ENCODE data around the gene ESRRA.

ESRRA gene

DNA sequence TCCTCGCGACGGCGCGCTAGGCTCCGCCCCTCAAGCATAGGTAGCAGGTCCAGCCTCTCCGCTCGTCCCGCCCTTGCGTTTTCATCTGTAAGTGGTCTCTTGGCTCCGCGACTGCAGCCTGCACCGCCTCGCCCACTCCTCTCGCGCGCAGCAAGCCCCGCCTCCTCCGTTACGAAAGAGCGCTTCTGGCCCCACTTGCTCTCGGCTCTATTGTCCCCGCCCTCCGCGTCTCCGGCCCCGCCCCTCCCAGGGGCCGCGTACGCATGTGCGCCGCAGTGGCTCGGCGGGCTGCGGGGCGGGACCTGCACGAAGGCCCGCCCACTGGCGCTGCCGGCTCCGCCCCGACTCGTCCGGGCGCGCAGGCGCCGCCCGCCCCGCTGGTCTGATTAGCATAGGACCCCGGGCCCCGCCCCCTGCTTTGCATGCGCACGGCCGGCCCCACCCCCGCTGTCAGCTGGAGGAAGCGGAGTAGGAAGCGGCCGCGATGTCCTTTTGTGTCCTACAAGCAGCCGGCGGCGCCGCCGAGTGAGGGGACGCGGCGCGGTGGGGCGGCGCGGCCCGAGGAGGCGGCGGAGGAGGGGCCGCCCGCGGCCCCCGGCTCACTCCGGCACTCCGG lies at the start of gene ESRRA:
Gene ESRRA (plus strand): TSS at position 450 of the 616 bp plus-strand sequence. CDS start 1,656 bp downstream, outside the sequence.
- peak; percentile 99 for DNase-seq

DNA sequence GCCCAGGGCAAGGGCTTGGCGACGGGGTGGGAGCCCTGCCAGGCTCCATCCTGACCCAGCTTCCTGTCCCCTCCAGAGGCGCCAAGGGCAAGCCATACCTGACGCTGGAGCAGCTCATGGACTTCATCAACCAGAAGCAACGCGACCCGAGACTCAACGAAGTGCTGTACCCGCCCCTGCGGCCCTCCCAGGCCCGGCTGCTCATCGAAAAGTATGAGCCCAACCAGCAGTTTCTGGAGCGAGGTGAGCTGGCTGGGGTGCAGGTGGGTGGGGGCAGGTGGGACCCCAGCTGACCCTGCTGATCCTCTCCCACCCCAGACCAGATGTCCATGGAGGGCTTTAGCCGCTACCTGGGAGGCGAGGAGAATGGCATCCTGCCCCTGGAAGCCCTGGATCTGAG lies 49.0 kb upstream of the ESRRA start:
- no peak for DNase-seq

DNA sequence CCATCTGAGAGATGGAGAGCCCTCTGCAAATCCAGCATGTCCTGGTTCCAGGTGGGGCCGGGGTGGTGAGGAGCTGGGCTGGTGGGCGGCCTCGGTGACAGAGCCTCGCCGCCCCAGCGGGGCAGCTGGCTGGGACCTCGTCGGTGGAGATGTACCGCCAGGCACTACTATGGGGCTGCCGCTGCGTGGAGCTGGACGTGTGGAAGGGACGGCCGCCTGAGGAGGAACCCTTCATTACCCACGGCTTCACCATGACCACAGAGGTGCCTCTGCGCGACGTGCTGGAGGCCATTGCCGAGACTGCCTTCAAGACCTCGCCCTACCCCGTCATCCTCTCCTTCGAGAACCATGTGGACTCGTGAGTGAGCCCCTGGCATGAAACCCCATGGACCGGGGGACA lies 47.0 kb upstream of the ESRRA start:
- no peak for DNase-seq

DNA sequence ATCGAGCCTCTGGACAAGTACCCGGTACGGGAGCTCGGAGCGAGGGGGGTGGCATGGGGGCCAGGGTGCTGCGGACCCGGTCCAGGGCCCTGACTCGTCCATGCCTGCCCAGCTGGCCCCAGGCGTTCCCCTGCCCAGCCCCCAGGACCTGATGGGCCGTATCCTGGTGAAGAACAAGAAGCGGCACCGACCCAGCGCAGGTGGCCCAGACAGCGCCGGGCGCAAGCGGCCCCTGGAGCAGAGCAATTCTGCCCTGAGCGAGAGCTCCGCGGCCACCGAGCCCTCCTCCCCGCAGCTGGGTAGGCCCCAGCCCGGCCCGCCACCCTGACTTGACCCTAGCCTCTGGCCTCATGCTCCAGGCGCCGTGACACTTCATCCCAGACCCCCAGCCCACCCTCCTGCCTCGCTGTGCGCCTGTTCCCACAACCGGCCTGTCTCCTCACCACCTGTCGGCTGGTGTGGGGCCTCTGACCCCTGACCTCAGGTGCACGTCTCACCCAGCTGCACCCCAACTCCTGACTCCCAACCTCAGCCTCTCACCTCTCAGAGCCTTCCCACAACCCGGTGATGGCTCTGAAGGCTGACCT lies 46.3 kb upstream of the ESRRA start:
- no peak for DNase-seq

DNA sequence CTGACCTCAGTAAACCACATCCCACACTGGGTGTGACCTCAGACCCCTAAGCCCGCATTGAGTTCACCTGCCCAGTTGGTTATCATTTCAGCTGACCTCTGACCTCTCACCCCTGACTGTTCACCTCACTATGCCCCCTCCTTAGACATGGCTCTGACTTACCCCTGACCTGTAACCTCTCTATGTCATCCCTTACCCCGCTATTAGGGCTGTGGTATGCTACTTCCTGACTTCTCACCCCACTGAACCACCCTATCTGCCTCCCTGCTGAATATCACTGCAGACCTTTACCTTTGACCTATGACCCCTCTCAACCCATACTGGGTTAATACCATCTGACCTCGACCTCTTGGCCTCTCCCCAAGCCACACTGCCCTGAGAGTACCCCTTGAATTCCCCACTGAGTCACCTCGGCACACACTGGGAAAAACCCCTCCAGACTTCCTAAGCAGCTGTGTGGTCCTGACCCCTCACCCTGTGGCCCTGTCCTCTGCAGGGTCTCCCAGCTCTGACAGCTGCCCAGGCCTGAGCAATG lies 45.7 kb upstream of the ESRRA start:
- DNase-seq: no peak

DNA sequence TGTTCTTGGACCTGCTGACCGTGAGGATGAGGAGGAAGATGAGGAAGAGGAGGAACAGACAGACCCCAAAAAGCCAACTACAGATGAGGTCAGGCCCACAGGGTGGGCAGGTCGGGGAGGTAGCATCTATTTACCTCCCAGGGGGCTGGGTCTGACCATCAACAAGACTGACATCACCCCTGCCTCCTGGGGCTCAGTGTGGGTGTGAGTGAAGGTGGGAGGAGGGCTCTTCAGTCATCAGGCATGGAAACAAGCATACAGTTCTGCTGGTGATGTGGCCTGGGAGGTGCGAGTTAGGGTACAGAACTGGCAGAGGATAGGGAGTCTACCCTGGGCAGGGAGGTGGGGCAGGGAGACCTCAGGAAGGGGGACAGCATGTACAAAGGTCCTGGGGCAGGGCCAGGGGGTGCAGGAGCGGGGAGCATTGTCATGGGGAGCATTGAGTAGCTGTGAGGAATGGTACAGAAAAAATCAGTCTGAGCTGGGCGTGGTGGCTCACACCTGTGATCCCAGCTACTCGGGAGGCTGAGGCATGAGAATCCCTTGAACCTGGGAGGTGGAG lies 45.1 kb upstream of the ESRRA start:
- DNase-seq: no peak

DNA sequence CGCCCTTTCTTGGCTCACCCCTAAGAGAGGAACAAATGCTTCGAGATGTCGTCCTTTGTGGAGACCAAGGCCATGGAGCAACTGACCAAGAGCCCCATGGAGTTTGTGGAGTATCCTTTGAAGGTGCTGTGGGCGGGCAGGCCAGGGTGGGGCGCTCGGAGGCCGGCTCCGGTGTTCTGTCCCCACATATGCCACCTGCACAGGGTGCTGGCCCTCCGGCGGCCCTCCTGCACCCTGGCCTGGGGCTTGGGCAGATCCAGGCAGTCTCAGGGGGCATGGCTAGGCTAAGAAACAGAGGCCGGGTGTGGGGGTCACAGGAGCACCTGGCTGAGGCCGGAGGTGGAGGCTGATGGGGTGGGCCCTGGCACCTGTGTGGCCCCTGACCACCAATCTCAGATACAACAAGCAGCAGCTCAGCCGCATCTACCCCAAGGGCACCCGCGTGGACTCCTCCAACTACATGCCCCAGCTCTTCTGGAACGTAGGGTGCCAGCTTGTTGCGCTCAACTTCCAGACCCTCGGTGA lies 43.7 kb upstream of the ESRRA start:
- no peak for DNase-seq

DNA sequence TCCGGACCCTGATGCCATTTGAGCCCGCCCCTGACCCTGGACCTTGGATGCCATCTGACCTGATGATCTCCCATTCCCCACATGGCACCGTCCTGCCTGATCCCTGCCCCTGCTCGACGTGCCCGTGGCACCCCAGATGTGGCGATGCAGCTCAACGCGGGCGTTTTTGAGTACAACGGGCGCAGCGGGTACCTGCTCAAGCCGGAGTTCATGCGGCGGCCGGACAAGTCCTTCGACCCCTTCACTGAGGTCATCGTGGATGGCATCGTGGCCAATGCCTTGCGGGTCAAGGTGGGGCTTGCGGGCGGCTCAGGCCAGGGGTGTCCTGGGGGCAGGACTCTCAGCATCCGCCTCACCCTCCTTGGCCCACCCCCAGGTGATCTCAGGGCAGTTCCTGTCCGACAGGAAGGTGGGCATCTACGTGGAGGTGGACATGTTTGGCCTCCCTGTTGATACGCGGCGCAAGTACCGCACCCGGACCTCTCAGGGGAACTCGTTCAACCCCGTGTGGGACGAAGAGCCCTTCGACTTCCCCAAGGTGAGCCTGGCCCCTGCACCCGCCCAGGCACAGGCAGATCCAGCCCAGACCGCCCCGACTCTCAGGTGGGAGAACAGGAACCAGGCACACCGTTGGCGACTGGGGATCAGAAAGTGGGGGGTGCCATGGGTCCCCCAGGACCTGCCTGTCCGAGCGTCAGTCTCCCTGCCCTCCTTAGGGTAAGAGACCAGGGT lies 42.9 kb upstream of the ESRRA start:
- DNase-seq: no peak

DNA sequence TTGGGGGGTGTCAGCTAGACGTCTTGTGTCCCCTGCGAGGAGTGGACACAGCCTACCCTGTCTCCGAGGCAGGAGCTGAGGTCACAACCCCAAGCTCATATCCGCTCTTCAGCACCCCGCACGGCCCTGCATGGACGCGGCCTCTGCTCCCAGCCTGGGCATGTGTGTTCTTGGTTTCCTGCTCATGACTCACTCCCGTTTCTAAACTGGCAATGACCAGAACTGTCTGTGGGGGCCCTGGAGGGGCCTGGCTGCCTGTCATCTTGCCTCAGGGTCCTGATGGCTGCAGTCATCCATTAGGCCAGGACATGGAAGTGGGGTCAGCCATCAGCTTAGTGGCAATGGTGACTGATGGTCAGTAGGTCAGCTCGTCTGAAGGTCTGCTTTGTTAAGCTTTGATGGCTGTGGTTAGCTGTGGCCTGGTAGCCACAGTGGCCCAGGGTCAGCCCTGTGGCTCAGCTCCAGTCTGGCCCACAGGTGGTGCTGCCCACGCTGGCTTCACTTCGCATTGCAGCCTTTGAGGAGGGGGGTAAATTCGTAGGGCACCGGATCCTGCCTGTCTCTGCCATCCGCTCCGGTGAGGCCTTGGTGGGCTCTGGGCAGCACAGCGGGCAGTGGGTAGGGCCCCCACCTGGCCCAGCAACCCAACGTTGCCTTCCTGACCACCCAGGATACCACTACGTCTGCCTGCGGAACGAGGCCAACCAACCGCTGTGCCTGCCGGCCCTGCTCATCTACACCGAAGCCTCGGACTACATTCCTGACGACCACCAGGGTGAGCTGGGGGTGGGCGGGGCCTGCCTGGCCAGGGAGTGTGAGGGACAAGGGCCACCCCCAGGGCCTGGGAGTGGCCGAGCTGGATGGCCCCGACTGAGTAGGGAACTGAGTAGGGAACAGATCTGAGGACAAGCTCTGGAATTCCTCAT lies 42.0 kb upstream of the ESRRA start:
- no peak for DNase-seq

DNA sequence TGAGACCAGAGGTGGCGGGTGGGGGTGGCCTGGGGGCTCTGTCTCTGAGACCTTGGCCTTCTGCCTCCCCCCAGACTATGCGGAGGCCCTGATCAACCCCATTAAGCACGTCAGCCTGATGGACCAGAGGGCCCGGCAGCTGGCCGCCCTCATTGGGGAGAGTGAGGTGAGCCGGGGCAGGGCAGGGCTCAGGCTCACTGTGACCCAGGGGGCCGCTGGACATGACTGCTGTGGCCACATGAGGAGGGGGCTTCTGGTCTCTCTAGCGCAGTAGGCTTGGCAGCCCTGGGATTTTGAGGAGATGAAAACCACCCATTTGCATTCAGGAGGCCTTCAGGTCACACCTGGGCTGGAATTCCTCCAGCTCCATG lies 41.4 kb upstream of the ESRRA start:
- DNase-seq: no peak

DNA sequence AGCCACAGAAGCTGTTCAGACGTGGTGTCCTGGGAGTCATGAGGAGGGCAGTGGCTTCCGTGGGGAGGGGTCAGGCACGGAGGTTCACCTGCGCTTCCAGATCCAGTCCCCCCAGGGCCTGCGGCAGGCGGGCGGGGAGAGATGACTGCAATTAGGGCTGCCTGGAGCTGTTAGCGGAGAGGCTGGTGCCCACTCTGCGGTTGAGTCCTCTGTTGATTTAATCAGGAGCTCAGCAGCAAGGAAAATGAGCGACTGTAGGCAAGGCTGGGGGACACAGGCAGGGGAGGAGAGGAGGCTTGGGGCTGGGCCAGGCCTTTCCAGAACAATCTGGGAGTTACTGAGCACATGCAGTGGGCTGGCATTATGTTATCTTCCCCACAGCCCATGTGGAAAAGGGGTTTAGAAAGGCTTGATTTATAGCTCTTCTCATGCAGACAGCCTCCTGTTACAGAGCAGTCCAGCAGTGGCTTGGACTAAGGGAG lies 40.9 kb upstream of the ESRRA start:
- no peak for DNase-seq

DNA sequence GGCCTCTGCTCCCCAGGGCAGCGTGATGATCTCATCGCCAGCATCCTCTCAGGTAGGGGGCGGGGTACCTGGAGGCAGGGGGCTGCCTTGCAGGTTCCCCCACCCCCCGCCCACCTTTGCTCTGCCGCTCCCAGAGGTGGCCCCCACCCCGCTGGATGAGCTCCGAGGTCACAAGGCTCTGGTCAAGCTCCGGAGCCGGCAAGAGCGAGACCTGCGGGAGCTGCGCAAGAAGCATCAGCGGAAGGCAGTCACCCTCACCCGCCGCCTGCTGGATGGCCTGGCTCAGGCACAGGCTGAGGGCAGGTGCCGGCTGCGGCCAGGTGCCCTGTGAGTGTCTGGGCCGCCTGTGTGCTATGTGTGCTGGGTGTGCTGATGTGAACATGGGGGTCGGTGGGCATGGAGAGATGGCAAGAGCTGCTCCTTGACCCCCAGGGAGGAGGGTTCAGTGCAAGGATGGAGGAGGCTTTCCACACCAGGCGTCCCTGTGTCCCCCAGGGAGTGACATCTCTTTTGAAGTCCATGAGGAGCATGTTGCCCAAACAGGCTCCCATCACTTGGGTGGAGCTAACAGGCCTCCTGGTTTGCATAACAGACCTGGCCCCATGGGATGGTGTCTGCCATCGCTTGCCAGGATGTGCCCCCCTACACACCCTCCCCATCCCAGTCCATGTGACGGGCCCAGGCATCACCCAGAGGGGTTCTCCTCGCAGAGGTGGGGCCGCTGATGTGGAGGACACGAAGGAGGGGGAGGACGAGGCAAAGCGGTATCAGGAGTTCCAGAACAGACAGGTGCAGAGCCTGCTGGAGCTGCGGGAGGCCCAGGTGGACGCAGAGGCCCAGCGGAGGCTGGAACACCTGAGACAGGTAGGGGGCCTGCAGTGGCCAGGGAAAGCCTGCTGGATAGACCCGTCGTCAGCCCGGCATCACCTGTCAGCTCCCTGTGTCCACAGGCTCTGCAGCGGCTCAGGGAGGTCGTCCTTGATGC lies 39.9 kb upstream of the ESRRA start:
- no peak for DNase-seq

DNA sequence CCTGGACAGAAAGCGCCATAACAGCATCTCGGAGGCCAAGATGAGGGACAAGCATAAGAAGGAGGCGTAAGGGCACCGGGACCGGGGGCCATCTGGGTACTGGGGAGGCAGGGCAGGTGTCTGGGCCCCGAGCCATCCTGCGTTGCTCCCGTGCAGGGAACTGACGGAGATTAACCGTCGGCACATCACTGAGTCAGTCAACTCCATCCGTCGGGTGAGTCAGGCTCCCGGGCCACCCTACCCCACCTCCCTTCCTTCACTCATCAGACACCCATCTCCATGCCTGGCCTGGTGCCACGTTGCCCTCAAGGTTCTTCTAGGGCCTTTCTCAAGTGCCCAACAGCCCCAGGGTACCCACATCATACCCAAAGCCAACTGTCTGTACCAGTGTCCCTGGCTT lies 39.0 kb upstream of the ESRRA start:
- no peak for DNase-seq

DNA sequence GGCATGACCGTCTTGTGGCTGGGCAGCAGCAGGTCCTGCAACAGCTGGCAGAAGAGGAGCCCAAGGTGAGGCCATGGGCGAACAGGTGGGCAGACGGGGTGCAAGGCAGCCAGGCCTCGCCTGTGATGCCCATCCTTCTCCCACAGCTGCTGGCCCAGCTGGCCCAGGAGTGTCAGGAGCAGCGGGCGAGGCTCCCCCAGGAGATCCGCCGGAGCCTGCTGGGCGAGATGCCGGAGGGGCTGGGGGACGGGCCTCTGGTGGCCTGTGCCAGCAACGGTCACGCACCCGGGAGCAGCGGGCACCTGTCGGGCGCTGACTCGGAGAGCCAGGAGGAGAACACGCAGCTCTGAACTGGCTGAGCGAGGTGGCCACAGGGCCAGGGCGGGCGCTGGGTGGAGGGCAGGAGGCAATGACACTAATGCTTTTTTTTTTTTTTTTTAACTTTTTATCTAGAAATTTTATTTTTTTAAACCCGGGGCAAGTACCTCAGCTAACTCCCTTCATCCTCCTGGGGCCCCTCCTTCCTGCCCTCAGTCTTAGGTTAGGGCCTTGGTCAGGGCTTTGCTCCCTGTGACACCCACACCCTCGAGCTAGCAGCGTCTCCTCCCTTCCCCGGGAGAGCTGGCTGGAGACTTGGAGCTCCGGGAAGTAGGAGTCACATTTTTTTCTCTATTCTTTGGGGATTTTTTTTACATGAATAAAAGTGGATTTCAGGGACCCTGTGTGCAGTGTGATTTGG lies 37.9 kb upstream of the ESRRA start:
- DNase-seq: no peak

DNA sequence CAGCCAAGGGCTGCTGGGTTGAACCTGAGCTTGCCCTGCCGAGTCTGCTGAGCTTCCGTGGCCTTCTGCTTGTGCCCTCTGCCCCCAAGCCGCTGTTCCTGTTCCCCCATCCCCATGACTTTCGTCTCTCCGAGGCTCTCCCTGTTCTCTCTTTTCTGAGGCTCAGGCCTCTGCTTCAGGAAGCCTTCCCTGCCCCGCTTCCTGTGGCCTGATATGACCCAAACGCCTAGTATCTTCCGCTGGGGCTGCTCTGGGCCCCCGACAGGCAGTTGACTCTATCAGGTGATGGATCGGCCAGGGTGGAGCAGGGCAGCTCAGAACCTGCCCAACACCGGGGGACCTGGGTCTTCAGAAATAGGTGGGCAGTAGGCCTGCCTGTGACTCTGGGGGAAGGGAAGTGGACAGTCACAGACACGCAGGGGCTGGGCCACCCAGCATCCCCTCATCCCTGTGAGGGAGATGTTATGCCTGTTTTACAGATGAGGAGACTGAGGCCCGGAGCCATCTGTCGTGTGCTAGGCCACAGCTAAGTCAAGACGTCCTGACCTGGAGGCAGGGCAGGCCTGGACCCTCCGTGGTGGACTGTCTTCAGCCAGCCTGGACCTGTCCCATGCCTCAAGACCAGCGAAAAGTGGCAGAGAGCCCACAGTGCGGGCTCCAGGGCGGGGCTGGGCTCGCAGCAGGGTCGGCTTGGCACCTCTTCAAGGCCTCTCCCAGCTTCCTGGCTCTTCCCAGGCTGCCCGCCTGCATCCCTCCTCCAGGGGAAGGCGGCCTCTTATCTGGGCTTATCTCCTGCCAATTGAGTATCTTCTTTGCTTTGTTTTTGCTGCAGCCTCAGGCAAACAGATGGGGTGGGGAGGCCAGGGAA lies 37.1 kb upstream of the ESRRA start:
- no peak for DNase-seq

DNA sequence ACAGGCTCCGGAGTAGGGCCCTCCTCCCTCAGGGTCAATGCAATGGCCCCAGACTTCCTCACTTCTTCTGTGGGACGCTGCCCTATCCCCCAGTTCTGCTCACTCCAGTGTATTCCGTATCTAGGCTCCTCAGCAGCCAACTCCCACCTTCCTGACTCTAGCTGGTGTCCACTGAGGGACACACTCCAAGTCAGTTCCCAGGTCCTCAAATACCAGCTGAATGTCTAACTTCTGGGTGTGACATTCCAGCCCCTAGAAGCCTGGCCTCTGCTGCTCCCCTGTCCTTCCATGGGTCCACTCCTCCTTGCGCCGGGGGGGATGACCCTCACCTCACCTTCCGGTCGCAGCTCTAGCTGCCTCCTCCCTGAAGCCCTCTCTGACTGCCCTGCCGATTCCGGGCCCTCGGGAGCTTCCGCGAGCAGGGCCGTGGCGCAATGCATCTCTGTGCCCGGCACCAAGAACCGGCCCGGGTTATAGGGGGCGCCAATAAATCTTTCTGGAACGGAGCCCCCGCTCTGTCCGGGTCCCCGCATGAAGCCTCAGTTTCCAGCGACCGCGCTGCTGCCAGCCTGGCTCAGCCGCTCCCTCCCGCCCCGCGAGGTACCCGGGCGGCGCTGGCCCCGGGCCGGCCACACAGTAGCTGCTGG lies 36.3 kb upstream of the ESRRA start:
- DNase-seq: peak; percentile 81

DNA sequence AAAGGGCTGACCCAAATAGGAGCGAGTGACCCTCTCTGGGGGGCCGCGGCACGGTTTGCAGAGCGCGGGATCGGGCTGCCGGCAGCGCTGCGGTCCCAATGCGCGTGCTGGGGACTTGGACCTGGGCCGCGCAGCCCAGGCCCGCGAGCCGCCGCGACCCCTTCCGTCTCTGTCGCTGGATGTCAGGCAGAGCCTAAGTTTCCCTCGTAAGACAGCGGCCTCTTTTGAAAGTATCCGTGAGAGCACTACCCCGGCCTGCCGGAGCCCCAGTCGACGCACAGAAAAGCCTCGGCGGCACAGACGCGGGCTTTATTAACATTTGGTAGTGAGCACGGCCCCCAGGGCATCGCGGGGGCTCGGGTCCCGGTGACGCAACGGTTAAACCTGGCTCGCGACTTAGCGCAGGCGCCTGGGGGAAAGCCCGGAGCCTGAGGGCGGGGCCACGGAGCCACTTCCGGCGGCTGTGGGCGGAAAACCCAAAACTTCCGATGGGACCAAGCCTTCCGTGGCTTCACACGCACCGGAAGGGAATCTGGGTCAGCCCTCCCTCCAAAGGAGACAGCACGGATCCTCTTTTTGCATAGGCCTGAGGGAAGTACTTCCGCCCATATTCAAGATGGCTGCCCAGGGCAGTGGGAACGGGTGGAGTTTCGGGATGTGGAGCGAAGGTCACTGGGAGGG lies 35.6 kb upstream of the ESRRA start:
- DNase-seq: peak; percentile 99

Data from OCI-M1 (cell line).